Cerebellar cortex (tissue), 1 donor: ENCODE data around the gene GPNMB.

Experiments used
- DNase-seq: peaks from one replicate; pipeline ENCODE4 v3.0.0-alpha.2; 2015; ENCODE audit warnings: low spot score

GPNMB gene

DNA sequence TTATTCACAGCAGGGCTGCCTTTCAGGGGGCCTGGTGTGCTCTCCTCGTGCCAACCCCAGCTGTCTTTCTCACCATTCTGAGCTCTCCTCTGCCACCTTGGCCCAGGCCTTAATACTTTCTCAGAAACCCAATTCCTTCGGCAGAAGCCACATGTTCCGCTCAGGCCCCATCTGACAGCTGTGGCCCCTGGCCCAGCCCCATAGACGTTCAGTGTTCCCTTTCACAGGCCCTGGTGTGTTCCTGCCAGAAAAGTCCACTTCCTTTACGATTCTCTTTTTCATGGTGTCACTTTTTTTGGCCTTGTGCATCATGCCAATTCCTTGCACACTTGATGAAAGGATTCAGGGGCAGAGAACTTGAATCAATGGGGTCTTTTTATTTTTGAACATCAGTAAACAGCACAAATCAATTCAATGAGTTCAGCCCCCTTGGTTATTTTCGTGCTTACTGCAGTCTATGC, 15.9 kb upstream of the GPNMB start:
- DNase-seq = no peak

DNA sequence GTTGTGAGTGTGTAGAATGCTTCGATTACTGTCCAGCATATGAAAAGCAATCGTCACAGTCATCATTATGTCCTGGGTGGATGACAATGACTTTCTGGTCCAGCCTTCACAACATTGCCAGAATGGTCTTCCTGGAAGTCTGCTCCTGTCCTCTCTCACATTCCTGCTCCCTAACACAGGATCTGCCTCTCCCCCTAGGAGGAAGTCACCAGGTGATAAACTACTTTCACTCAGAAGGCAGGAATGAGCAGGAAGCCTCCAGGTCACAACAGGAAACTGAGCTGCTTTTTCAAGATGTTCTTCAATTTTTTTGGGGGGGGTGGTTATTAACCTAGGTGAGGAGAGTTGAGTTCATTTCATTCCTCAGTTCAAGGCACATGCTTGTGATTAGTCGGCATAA, 13.6 kb upstream of the GPNMB start:
- no peak for DNase-seq

DNA sequence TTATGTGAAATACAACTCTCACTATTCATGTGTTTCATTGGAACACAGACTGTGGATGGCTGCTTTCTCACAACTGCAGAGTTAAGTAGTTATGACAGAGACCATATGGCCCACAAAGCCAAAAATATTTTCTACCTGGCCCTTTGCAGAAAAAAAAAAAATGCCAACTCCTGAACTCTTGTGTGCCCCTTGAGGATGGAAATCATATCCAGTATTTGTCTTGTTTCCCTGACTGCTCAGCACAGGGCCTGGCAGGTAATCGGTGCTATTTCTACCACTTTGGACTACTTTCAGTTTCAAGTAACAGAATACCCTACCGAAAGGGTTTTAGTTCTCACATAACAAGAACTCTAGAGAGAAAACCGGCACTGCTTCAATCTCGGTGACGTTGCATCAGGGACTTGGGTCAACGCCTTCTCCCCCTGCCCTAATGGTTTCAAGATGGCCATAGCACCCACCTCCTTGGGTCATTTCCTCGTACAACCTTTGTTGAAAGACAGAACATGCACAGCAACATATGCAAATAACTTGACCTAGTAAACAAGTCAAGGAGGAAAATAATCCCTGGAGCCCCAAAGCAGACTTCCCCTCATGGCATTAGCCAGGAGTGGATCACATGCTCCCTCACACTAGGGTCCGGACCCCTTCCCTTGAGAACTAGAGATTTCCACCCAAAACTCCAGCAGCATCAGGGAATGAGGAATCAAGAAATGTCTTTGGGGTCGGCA, 11.8 kb upstream of the GPNMB start:
- DNase-seq = peak; percentile 82

DNA sequence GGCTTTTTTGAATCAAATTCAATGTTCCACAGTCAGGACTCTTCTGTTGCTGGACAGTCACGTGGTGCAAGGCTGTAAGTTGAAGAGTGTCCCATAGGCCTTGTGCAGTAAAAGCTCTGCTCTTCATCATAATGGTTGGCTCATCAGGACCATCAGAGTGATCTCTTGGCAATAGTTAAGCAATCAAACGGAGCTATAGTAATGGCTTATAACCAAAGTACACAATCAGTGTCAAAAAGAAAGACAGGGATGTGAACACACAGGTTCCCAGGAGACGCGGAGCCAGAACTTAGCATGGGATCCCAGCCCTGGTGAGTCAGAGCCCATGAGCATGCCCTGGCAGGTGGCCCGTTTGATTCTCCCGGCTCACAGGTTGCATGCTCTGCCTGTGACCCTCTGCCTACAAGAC, 10.8 kb upstream of the GPNMB start:
- DNase-seq = no peak

DNA sequence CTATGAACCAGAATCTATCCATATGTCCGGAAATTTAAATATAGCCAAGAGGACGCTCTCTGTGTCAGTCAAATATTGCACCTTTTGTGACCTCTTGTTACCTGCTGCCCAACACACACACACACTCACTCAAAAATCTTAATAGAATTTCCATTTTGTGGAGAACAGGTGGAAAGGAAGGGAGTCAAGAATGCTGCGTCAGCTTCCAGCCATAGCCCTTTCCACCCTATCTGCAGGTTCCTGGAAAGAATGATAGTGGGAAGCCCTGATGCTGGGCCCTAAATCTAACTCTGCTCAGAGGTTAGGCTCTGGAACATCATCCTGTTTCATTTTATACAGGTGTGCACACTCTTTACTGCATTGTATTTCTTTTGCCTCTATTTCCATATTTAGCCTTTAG, 9.6 kb upstream of the GPNMB start:
- DNase-seq = no peak

DNA sequence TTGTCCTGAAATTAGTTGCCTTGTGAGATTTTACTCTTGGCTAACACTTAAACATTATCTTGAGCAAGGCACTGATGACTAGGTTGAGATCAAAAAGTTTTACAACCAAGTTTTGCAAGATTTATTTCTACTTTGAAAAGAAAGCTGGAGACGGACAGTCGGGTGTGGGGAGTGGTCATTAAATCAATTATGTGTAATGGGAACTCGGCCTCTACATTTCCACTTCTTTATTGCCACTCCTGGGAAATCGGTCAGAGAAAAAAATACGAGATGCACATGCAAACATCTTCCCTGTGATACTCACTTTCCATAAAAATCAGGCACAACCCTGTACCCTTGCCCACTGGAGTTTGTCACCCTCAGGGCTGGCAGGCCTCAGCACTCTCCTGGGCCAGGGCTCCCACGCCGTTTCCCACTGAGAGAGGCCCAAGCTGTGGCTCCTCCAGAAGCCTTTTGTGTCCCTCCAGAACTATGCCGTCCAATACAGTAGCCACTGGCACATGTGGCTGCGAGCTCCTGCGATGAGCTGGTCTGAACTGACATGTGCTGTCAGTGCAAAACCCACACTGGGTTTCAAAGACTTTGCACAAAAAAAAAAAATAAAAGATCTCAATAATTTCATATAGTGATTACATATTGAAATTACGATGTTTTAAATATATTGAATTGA, 7.5 kb upstream of the GPNMB start:
- DNase-seq = no peak

DNA sequence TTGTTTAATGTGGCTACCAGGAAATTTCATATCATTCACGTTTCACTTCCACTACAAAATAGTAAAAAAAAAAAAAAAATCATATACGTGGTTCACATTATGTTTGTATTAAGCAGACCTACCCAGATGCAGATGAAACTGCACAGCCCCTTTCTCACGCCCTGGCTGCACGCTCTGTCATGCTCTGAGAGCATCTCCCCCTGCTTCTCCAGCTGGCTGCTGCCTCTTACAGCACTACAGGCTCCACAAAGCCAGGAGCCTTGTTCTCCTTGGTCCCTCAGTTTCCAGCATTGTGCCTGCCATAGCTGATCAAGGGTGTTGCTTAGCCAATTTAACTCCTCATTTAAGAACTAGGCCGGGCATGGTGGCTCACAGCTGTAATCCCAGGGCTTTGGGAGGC, 6.9 kb upstream of the GPNMB start:
- no peak for DNase-seq

DNA sequence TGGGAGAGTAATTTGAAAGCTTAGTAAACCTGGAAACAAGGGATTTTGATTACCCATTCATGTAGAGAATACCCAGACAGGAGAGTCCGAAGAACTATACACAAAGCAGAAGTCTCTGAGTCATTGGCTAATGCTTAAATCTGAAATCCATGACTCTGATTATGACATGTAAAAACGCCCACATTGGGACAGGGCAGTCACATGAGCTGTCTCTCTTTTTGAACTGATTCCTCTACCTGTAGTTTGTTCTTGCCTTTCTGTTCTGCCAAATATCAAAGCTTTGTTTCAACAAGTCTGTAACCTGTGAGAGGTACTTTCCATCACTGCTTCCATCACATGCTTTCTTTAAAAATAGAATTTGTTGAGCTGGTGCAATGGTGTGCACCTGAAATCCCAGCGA, 4.3 kb upstream of the GPNMB start:
- DNase-seq = no peak

DNA sequence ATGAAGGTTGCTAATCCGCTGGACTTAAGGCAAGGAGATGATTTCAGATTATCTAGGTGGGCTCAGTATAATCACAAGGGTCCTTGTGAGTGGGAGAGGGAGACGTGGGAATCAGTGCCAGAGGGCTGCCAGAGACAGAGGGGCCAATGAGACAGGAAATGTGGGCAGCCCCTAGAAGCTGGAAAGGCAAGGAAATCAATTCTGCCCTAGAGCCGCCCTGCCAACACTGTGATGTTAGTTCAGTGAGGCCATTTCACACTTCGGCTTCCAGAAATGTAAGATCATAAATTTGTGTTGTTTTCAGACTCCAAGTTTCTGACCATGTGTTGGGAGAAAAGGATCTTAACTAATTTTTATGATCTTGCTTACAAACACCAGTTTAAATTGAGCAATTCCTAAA, 3.6 kb upstream of the GPNMB start:
- no peak for DNase-seq

DNA sequence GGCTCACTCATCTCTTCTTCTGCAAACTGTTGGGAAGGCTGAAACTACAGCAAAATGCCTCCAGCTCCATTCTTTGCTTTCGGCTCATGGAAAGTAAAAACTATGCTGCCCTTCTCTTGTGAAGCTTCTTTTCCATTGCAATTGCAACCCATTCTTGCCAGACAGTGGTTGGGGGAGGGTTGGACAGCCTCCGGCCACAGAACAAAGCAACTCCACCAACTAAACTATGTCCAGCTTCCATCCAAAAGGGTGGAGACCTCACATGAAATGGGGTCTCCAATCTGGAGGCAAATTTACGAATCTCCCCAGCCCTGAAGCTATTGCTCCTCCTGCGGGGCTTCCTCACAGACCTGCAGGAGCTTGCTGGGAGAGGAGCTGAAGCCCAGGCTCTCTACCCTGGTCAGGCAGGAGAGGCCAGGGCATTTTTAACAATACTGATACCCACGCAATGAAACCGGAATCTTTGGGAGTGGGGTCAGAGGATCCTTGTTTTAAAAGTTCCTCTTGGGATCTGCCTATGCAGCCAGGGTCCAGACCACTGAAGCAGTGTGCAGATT, 549 bp downstream of the GPNMB start:
- DNase-seq = no peak

DNA sequence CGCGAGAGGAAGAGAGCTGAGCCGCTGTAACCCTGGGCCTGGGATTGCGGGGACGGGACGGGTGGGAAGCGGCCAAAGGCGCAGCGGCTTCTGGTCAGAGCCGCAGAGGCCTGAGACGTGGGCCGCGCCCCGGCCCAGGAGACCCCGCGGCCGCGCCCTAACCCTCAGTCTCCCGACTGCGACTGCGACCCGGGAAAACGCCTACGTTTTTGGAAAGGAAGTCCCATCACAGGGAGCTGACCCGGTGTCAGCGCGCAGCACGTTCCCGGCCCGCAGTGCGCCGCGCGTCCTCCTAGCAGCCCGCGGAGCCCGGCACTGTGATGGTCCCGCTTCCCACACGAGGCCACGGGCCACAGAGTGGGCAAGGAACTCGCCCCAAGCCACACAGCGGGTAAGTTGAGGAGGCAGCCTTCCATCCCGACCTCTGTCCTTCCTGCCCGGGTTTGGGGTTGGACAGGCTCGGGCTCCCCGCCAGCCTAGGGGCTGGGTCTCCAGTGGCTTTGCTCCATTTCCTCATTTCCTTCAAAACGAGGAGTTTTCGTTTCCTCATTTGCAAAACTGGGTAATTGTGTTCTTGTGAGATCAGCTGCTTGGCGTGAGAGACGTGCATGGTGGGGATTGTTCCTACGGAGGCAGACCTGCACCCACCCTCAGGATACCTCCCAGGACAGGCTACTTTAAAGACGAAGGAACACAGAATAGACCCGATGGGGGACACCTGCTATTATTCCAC, 1.2 kb downstream of the GPNMB start:
- peak; percentile 12 for DNase-seq

DNA sequence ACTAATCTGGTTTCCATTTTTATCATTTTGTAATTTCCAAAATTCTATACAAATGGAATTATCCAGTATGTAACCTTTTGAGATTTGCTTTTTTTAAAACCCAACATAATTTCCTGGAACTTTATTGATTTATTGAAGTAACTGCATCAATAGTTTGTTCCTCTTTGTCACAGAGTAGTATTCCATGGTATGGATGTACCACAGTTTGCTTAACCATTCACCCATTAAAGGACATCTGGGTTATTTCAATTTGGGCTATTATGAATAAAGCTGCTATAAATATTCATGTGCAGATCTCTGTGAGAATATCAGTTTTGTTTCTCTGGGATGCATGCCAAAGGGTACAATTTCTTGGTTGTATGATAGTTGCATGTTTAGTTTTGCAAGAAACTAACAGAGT, 2.9 kb downstream of the GPNMB start:
- no peak for DNase-seq

DNA sequence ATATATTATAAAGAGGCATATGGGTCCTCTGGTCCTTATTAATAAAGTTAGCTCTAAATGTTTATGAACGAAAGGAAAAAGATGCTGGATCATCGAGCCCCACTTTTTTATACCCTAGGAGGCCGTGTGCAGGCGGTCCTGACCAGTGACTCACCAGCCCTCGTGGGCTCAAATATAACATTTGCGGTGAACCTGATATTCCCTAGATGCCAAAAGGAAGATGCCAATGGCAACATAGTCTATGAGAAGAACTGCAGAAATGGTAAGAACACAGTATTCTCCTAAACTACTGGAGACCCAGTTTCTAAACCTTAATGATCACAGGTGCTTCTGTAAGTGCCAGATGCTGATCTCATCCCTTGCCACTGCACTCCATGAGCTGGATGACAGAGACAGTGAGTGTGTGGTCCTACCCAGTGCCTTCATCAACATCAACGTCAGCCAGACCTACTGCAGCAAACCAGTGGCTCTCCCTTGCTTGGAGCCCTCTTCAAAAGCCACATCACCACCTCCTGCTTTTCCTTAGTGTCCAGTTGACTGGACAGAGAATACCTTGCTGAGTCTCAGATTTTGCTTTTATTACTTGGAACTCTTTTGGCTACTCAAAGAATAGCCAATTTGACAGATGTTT, 7.6 kb downstream of the GPNMB start:
- no peak for DNase-seq

DNA sequence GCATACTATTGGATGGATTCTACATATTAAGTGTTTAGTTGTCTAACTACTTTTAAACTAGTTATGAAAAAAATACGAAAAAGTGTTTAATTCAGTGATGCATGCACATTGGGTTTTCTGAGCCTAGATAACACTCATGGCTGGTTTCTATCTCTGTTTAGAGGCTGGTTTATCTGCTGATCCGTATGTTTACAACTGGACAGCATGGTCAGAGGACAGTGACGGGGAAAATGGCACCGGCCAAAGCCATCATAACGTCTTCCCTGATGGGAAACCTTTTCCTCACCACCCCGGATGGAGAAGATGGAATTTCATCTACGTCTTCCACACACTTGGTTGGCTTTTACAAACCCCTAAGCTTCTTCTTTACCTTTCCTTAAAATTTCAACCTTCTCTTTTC, 10.2 kb downstream of the GPNMB start:
- DNase-seq = no peak

DNA sequence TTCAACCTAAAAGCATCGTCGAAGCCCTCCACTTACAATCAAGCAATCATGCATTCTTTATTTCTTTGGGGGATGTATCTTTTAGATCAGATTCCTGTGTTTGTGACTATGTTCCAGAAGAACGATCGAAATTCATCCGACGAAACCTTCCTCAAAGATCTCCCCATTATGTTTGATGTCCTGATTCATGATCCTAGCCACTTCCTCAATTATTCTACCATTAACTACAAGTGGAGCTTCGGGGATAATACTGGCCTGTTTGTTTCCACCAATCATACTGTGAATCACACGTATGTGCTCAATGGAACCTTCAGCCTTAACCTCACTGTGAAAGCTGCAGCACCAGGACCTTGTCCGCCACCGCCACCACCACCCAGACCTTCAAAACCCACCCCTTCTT, 13.8 kb downstream of the GPNMB start:
- DNase-seq = no peak

DNA sequence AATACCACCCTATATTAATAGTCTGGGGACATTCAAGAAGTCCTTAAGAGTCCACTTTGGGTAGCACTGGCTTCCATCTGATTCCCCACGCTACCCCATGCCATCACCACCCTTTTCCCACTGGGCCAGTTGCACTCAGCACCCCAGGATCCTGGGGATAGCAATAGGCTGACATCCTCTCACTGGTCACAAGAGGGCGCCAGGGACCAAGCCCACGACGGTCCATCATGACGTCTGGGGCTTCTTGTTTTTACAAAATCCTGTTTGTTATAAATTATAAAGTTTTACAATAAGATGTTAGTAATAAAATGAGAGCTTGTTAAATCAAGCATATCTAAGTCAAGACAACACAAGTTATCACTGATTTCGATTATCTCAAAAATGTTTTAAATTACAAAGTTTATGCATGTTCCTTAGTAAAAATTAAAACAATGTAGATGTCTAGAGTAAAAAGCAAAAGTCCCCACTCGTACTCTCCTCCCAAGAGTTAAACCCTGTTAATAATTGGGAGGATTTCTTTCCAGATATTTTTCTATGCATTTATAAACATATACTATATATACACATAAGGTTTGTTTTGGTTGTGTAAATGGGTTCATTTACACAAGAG, 15.4 kb downstream of the GPNMB start:
- DNase-seq = peak; percentile 51

DNA sequence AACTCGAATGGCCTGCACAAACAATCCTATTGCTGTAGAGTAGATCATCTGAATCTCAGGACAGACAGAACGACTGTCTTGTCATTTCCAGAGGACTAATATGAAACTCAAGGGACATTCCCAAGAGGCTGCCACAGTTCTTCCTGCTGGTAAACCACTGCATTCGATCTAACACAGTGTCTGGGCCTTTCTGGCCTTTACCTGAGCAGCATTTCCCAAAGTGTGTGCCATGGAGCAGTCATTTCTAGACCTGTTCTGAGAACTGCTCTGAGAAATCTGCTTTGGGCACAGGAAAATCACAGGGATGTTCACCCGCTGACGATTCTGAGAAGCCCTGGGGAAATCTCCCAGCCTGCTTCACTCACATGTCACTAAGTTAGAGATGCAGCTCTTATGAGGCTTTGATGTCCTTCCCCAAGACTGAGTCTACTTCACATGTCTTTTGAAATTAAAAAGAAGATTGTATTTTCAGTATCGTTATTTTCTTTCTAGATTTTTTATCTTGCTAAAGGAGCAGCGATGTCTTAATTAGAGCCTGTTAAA, 18.4 kb downstream of the GPNMB start:
- no peak for DNase-seq

DNA sequence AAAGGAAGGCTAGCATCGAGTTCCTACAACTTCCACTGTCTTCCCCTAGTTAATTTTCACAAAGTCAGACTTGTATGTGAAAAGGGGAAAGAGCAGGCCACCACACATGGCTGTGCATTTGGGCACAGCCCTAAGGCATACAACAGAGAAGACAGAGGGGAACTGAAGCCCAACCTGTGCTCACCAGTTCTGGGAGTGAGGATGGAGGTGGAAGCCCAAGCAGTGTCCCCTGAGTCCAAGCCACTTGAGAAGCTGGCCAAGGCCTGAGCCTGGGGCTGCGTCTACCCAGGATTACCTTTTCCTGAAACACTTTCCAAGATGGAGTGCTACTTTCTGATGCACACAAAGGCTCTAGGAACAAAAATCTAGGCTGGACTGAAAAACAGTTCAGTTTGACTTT, 20.3 kb downstream of the GPNMB start:
- DNase-seq = no peak

DNA sequence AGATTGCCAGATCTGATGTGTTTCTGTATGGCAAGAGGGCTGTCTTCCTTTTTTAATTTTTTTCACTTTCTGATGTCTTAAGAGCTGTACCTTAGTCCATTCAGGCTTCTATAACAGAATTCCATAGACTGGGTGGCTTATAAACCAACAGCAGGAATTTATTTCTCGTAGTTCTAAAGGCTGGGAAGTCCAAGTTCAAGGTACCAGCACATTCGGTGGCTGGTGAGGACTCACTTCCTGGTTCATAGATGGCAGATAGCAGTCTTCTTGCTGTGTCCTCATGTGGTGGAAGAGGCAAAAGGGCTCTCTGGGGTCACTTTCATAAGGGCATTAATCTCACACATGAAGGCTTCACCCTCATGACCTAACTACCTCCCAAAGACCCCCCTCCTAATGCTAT, 20.8 kb downstream of the GPNMB start:
- no peak for DNase-seq

DNA sequence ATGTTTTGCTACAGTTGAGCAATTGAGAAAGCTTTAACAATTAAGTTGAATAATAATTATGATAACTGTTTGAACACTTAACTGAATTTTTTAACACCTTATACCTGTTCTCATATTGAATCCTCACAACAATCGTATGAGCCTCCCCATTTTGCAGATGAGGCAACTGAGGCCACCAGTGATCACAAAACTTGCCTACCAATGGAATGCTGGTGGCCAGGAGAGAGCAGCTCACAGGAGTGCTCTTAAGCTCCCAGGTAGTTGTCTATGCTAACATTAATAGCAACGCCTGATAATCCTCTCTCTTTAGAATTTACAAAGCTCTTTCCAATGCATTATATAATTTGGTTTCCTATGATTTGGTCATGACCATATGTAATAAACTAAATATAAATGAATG, 21.6 kb downstream of the GPNMB start:
- DNase-seq = no peak

DNA sequence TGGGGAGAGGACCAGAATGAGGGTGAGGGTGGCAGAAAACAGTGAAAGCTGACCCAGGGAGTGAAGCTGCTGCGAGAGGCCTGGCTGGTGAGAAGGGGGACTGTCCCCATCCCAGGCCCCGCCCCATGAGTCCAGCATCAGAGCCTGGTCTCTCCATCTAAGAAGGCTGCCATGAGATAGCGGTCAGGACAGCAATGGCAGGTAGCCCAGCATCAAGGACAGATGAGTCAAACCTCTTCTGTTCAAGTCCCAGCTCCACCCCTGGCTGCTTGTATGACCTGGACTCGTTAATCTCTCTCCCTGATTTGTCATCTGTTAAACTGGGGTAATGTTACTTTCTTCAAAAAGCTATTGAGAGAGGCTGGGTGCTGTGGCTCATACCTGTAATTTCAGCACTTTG, 22.2 kb downstream of the GPNMB start:
- no peak for DNase-seq

DNA sequence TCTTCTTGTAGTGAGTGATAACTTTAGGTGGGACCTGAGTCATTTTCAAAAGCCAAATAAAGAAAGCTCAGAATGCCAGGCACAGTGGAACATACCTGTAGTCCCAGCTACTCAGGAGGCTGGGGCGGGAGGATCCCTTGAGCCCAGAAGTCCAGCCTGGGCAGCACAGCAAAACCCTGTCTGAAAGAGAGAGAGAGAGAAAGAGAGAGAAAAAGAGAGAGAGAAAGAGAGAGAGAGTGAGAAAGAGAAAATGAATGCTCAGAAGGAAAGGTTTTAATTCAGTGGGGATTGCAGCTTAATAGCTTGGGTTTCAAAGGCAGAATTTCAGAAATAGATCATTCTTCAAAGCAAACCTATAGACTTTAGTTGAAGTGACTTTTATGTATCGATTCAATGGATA, 25.7 kb downstream of the GPNMB start:
- no peak for DNase-seq
